Measurements from ENCODE around the gene ZNF844.

Gene ZNF844

GRCh38 chr19:12111943-12112637 lies 47.6 kb downstream of the ZNF844 start:
- CTCF ChIA-PET: no interaction called here
- Mint-ChIP-seq H3K9me3 (peaks cover 52% of the 10 kb centered on the region), H3K36me3 (peaks cover 38% of the 10 kb centered on the region), H3K4me1 (no peaks in the 10 kb centered on the region), H3K4me3 (no peak overlapping the region), H3K27ac (no peak overlapping the region), H3K27me3 (no peaks in the 10 kb centered on the region)
- no peak for DNase-seq

DNA sequence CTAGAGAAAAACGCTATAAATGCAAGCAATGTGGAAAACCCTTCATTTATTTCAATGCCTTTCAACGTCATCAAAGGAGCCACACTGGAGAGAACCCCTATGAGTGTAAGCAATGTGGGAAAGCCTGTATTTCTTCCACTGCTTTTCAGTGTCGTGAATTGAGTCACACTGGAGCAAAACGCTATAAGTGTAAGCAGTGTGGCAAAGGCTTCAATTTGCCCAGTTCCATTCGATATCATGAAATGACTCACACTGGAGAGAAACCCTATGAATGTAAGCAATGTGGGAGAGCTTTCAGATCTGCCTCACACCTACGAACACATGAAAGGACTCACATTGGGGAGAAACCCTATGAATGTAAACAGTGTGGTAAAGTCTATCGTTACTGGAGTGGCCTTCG lies 48.2 kb downstream of the ZNF844 start:
- Mint-ChIP-seq H3K27me3 (no peaks in the 10 kb centered on the region), H3K36me3 (peaks cover 38% of the 10 kb centered on the region), H3K27ac (no peak overlapping the region), H3K4me1 (no peaks in the 10 kb centered on the region), H3K9me3 (peaks cover 51% of the 10 kb centered on the region), H3K4me3 (no peak overlapping the region)
- CTCF ChIA-PET: no interaction called here
- DNase-seq: no peak

DNA sequence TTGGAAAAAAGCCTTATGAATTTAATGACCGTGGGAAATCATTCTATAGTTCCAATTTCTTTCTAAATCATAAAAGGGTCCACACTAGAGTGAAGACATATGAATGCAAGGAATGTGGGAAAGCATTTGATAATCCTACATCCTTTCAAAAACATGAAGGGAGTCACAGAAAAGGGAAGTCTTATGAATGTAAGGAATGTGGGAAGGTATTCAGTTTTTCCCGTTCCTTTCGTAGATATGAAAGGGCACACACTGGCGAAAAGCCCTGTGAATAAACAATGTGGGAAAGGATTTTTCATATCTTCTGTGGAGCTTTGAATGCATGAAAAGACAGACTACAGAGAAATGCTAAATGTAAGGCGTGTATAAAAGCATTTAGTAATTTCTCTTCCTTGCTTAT lies 48.6 kb downstream of the ZNF844 start:
- Mint-ChIP-seq H3K4me3 (no peak overlapping the region), H3K4me1 (no peaks in the 10 kb centered on the region), H3K9me3 (peaks cover 51% of the 10 kb centered on the region), H3K27me3 (no peaks in the 10 kb centered on the region), H3K36me3 (peaks cover 38% of the 10 kb centered on the region), H3K27ac (no peak overlapping the region)
- DNase-seq: no peak
- CTCF ChIA-PET: no interaction called here

DNA sequence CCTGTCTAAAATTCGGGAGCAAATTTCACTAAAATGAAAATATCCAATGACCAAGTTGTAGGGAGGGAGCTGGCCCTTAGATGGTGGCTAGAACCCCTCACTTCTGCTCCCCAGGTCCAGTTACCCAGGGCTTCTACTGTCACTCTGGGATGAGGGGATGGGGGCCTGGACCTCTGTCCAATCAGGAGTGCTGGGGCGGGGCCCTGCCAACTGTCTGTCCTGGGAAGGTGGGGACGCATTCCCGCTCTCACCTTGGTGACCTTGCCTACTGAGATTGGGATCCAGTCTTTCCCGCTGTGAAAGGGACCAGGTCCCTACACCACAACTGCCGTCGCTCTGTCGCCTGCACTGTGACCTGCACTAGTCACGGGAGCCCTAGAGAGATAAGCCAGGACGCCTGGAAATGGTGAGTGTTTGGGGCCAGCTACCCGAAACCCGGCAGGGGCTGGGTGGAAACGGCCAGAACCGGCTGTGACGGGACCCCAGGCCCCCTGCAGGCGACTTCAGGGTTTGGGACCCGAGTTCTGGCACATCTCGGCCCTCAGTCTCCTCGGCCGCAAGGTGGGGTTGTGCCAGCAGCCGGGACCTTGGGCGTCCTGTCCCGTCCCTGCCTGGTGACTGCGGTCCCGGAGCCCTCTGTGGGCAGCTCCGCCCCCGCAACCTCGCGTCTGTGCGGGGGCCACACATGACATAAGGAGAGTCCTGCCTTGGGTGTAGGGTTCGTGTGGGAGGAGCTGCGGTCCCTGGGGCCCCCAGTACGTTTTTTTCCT lies 52.9 kb downstream of the ZNF844 start:
- CTCF ChIA-PET: interaction anchor here (1.2 kb wide), 1 partner anchor 24 kb away, joined by 3 read pairs; no protein-coding TSS in a partner anchor
- no peaks in the 10 kb centered on the region for H3K4me1 Mint-ChIP-seq

DNA sequence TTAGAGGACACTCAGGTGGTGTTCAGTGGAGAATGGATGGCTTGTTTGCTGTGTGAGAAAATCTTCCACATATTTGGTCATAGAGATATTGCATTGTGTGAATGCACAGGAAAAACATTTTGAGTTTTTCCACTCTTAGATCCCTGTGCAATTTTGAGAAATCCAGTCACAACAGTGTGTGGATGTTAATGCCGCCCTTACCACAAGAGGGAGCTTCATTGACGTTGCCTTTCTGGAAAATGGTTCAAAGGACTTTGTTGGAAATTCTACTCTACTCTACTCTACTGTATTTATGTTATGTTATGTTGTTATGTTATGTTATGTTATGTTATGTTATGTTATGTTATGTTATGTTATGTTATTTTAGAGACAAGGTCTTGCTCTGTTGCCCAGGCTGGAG lies 62.2 kb downstream of the ZNF844 start:
- Mint-ChIP-seq H3K27me3 (no peaks in the 10 kb centered on the region), H3K4me1 (no peaks in the 10 kb centered on the region), H3K27ac (no peak overlapping the region), H3K36me3 (peaks cover 10% of the 10 kb centered on the region), H3K4me3 (no peak overlapping the region), H3K9me3 (peaks cover 38% of the 10 kb centered on the region)
- peak; percentile 37 for DNase-seq
- CTCF ChIA-PET: no interaction called here

More for the DNA sequence above, 52.9 kb downstream of the ZNF844 start:
- peaks cover 33% of the 10 kb centered on the region for H3K9me3 Mint-ChIP-seq
- no peak for DNase-seq
- H3K36me3 Mint-ChIP-seq: peaks cover 16% of the 10 kb centered on the region
- H3K27ac Mint-ChIP-seq: no peak overlapping the region
- H3K4me3 Mint-ChIP-seq: no peak overlapping the region
- no peaks in the 10 kb centered on the region for H3K27me3 Mint-ChIP-seq
